H1 (cell line): ENCODE measurements around the gene ADAMTS14. TPM values are rescaled to one million over a fixed set of nuclear protein-coding genes. Genes with fewer than 3 reads are reported as not detected.

Experiments
- CTCF ChIA-PET: fragments of 300-600 bp; sonication (Branson Sonifier 250); formaldehyde crosslinking; loops from one replicate; lab custom pipeline; 2021; ENCODE audit not compliant: partially characterized antibody; lab: Charles Lee
- POLR2A ChIA-PET: fragments of 300-600 bp; sonication (Branson Sonifier 250); formaldehyde crosslinking; loops from one replicate; lab custom pipeline; 2021; ENCODE audit warnings: inconsistent platforms; ENCODE audit not compliant: partially characterized antibody; lab: Charles Lee
- DNase-seq, 2 experiments: peaks; one replicate each; pipeline versions ENCODE4 v3.0.0 to v3.0.0-alpha.2; 2010 to 2022; ENCODE audit warnings: low spot score in 2 of 2, low read depth in 1 of 2, mixed read lengths in 1 of 2
- FAIRE-seq: peaks from 2 replicates; lab custom pipeline; 2011; peaks lifted over from hg19 to GRCh38; lab: Jason Lieb, UNC
- H2AFZ ChIP-seq: 2 replicates; pipeline ENCODE4 v1.8.1; 2012; ENCODE audit warnings: low read length, inconsistent platforms
- H2AK5ac ChIP-seq: 2 replicates; pipeline ENCODE4 v1.6.1; 2013; ENCODE audit warnings: low read depth, low read length
- H2BK120ac ChIP-seq: replicated peaks from 2 replicates; pipeline ENCODE3; 2013; ENCODE audit warnings: low read depth, low read length, inconsistent platforms
- H2BK12ac ChIP-seq: 2 replicates; pipeline ENCODE4 v1.6.1; 2013; ENCODE audit warnings: low read depth, low read length
- H2BK15ac ChIP-seq: 2 replicates; pipeline ENCODE4 v1.6.1; 2013; ENCODE audit warnings: low read length
- H2BK20ac ChIP-seq: 2 replicates; pipeline ENCODE4 v1.6.1; 2013; ENCODE audit warnings: low read length
- H2BK5ac ChIP-seq: 2 replicates; pipeline ENCODE4 v1.6.1; 2013; ENCODE audit warnings: low read depth, low read length
- H3K14ac ChIP-seq: 2 replicates; pipeline ENCODE4 v1.6.1; 2013; ENCODE audit warnings: inconsistent platforms; ENCODE audit not compliant: insufficient read length
- H3K18ac ChIP-seq: 2 replicates; pipeline ENCODE4 v1.6.1; 2013; ENCODE audit warnings: low read length; ENCODE audit errors: extremely low read depth
- H3K23ac ChIP-seq: 2 replicates; pipeline ENCODE4 v1.6.1; 2013; ENCODE audit warnings: inconsistent platforms; ENCODE audit not compliant: insufficient read length
- H3K23me2 ChIP-seq: 2 replicates; pipeline ENCODE4 v1.6.1; 2013; ENCODE audit warnings: low read depth, low read length
- H3K27ac ChIP-seq: 2 replicates; pipeline ENCODE4 v1.6.1; 2011; ENCODE audit warnings: low read depth, low read length, inconsistent platforms
- H3K27me3 ChIP-seq, 4 experiments: replicated peaks in 1 of 4; 1 replicate in 1 of 4; 2 replicates in 3 of 4; pipeline versions ENCODE4 v1.6.1 to v1.8.1; 2011 to 2013; ENCODE audit warnings: low read length in 3 of 4, mild to moderate bottlenecking in 3 of 4, inconsistent platforms in 2 of 4, mixed read lengths in 2 of 4, moderate library complexity in 1 of 4; ENCODE audit not compliant: control insufficient read depth in 3 of 4, insufficient read depth in 3 of 4; ENCODE audit errors: extremely low read depth in 1 of 4
- H3K36me3 ChIP-seq, 4 experiments: 2 replicates each; pipeline versions ENCODE4 v1.6.1 to v1.8.1; 2011 to 2013; ENCODE audit warnings: mild to moderate bottlenecking in 4 of 4, low read length in 3 of 4, moderate library complexity in 2 of 4, control low read depth in 1 of 4, inconsistent platforms in 1 of 4; ENCODE audit not compliant: insufficient read depth in 4 of 4, control insufficient read depth in 2 of 4
- H3K4ac ChIP-seq: replicated peaks from 2 replicates; pipeline ENCODE3; 2013; ENCODE audit warnings: low read length, low read depth, mixed read lengths, inconsistent platforms; ENCODE audit not compliant: insufficient read length
- H3K4me1 ChIP-seq, 4 experiments: replicated peaks in 1 of 4; 1 replicate in 1 of 4; 2 replicates in 3 of 4; pipeline versions ENCODE4 v1.6.1 to v1.8.1; 2011 to 2013; ENCODE audit warnings: low read length in 3 of 4, inconsistent platforms in 2 of 4, mixed read lengths in 1 of 4; ENCODE audit not compliant: insufficient read depth in 4 of 4, control insufficient read depth in 3 of 4
- H3K4me2 ChIP-seq, 2 experiments: 2 replicates each; pipeline versions ENCODE4 v1.6.1 to v1.8.1; 2011 to 2013; ENCODE audit warnings: low read depth in 2 of 2, low read length in 2 of 2, control low read depth in 1 of 2, inconsistent platforms in 1 of 2, mild to moderate bottlenecking in 1 of 2; ENCODE audit not compliant: insufficient read depth in 1 of 2
- H3K4me3 ChIP-seq, 4 experiments: fragments of 200-600, 300-600 bp in 1 of 4; sonication (generic), shearing (Covaris generic), sonication (Bioruptor Twin) in 1 of 4; 2 replicates each; pipeline versions ENCODE4 v1.5.1 to v1.8.1; 2011 to 2016; ENCODE audit warnings: low read length in 4 of 4, low read depth in 3 of 4, control low read depth in 2 of 4, inconsistent platforms in 2 of 4, mild to moderate bottlenecking in 2 of 4, mixed read lengths in 1 of 4, moderate library complexity in 1 of 4; ENCODE audit not compliant: insufficient read depth in 2 of 4; ENCODE audit errors: extremely low read depth in 1 of 4
- H3K56ac ChIP-seq: replicated peaks from 2 replicates; pipeline ENCODE3; 2013; ENCODE audit warnings: low read depth, mild to moderate bottlenecking, mixed read lengths, low read length, inconsistent platforms; ENCODE audit not compliant: insufficient read length
- H3K79me1 ChIP-seq: 2 replicates; pipeline ENCODE4 v1.6.1; 2013; ENCODE audit warnings: low read depth, low read length, control low read depth
- H3K79me2 ChIP-seq, 2 experiments: 2 replicates each; pipeline versions ENCODE4 v1.6.1 to v1.8.1; 2012 to 2013; ENCODE audit warnings: low read length in 2 of 2, mild to moderate bottlenecking in 2 of 2, inconsistent platforms in 1 of 2; ENCODE audit not compliant: insufficient read depth in 2 of 2, control insufficient read depth in 1 of 2
- H3K9ac ChIP-seq, 4 experiments: replicated peaks in 1 of 4; 1 replicate in 1 of 4; 2 replicates in 3 of 4; pipeline versions ENCODE4 v1.6.1 to v1.8.1; 2011 to 2013; ENCODE audit warnings: low read depth in 3 of 4, low read length in 3 of 4, control low read depth in 2 of 4, mild to moderate bottlenecking in 2 of 4, moderate library complexity in 2 of 4, inconsistent platforms in 1 of 4; ENCODE audit errors: extremely low read depth in 1 of 4
- H3K9me3 ChIP-seq, 2 experiments: 2 replicates each; pipeline versions ENCODE4 v1.6.1 to v1.8.1; 2012 to 2013; ENCODE audit warnings: mild to moderate bottlenecking in 2 of 2, moderate library complexity in 2 of 2, control low read depth in 1 of 2, inconsistent platforms in 1 of 2, low read depth in 1 of 2, low read length in 1 of 2, mixed read lengths in 1 of 2; ENCODE audit not compliant: insufficient read depth in 2 of 2
- H4K20me1 ChIP-seq, 2 experiments: replicated peaks in 1 of 2; 2 replicates each; pipeline versions ENCODE3 to v1.8.1; 2011 to 2013; ENCODE audit warnings: inconsistent platforms in 2 of 2, low read length in 2 of 2, mild to moderate bottlenecking in 1 of 2; ENCODE audit not compliant: insufficient read depth in 2 of 2, control insufficient read depth in 1 of 2
- H4K5ac ChIP-seq: 2 replicates; pipeline ENCODE4 v1.6.1; 2013; ENCODE audit warnings: low read length, low read depth, mixed read lengths, inconsistent platforms; ENCODE audit not compliant: insufficient read length
- H4K8ac ChIP-seq: 2 replicates; pipeline ENCODE4 v1.8.0; 2013; ENCODE audit warnings: mild to moderate bottlenecking, moderate library complexity, low read length, inconsistent platforms; ENCODE audit not compliant: insufficient read depth; ENCODE audit errors: extremely low read depth
- H4K91ac ChIP-seq: replicated peaks from 2 replicates; pipeline ENCODE3; 2013; ENCODE audit warnings: low read length, mixed read lengths, inconsistent platforms; ENCODE audit not compliant: insufficient read length
- EP300 ChIP-seq, 2 experiments: IDR thresholded peaks; 1 replicate in 1 of 2; 2 replicates in 1 of 2; pipeline ENCODE4 v1.6.1; 2011 to 2012; ENCODE audit warnings: low read depth in 2 of 2, low read length in 2 of 2, mild to moderate bottlenecking in 2 of 2, borderline replicate concordance in 1 of 2, inconsistent platforms in 1 of 2, moderate library complexity in 1 of 2
- KDM1A ChIP-seq: fragments of 200-600, 300-600 bp; sonication (generic); IDR thresholded peaks from 2 replicates; pipeline ENCODE4 v1.7.1; 2016; ENCODE audit warnings: mild to moderate bottlenecking, low read length, borderline replicate concordance
- WGBS, 2 experiments: shearing (Covaris generic) in 1 of 2; methylation state at CpG; one replicate each; pipeline versions ENCODE4 v1.1.6 to v1.1.7; 2013 to 2015; ENCODE audit warnings: low lambda C conversion rate in 2 of 2, mixed read lengths in 2 of 2, inconsistent platforms in 1 of 2, low coverage in 1 of 2, missing lambda C conversion rate in 1 of 2; ENCODE audit not compliant: insufficient replicate concordance in 2 of 2, insufficient coverage in 1 of 2, insufficient read length in 1 of 2; ENCODE audit errors: extremely low coverage in 1 of 2, missing lambda C conversion rate in 1 of 2; 5-methylcytosine and 5-hydroxymethylcytosine counted together
- polyA plus RNA-seq, 7 experiments: library from polyadenylated mRNA; depleted of rRNA in 3 of 7; stranded (reverse) in 5 of 7; unstranded in 2 of 7; fragments of >200 nt in 5 of 7; fragments of 200-250 nt in 2 of 7; gene quantifications; 1 replicate in 5 of 7; 2 replicates in 1 of 7; 4 replicates in 1 of 7; pipeline versions ENCODE4 v1.2.1 to v1.2.3, GENCODE V29; 2011 to 2013; ENCODE audit warnings: missing spikeins in 2 of 7, mixed read lengths in 2 of 7
- total RNA-seq: library from RNA; stranded (reverse); fragmentation: NEBNext Ultra II Directional; extraction: Animal tissue kit (Norgen Biotek cat#: 25700); gene quantifications from 2 replicates; pipeline ENCODE4 v1.2.1, GENCODE V29; 2021

The ADAMTS14 gene
- total and polyA plus RNA-seq, 2 of the 8 experiments (the other 6 are each of a cell fraction or from before 2014, with no cell fraction given), result 2.0 to 2.3 TPM

- H3K79me2 ChIP-seq, result no peaks in the 10 kb centered on the region
- no peak overlapping the region for H3K4me2 ChIP-seq
- no peak overlapping the region for H3K14ac ChIP-seq
- H3K18ac ChIP-seq, result no peak overlapping the region
- TF ChIP-seq EP300 (IDR thresholded peaks at IDR 0.05; ENCODE audit: borderline replicate concordance in 1 of 2, low read depth in 2 of 2, low read length in 2 of 2) (no peak), KDM1A (peak; percentile 33; the same call in 1 of the 2 replicates)
- no peak overlapping the region for H3K23ac ChIP-seq
- H2AFZ ChIP-seq, result no peak overlapping the region
- H3K56ac ChIP-seq, result no peak overlapping the region
- peaks cover 0 to 1% (median 0%) of the 10 kb centered on the region in 4 experiments; a peak in 2 of 7 replicates for H3K4me1 ChIP-seq
- no peak overlapping the region for H3K27ac ChIP-seq
- no peak overlapping the region for H2AK5ac ChIP-seq
- no peaks in the 10 kb centered on the region for H3K23me2 ChIP-seq
- H3K79me1 ChIP-seq, result no peaks in the 10 kb centered on the region
- no peaks in the 10 kb centered on the region for H4K20me1 ChIP-seq
- no peak overlapping the region for H3K9ac ChIP-seq
- CTCF ChIA-PET, result interaction anchor here (0.7 to 4.4 kb wide), 5 partner anchors 12 to 154 kb away, joined by 3 to 15 read pairs (median 3); no protein-coding TSS in a partner anchor
- no peak overlapping the region for H2BK12ac ChIP-seq
- no peak overlapping the region for H3K4ac ChIP-seq
- POLR2A ChIA-PET, result interaction anchor here (0.5 kb wide), 1 partner anchor 335 kb away, joined by 3 read pairs; no protein-coding TSS in a partner anchor
- 75% methylated on average over 9 of the region's 9 CpGs; no CpG with 5 or more reads in 1 of the 2 experiments for WGBS, 2 experiments
- no peaks in the 10 kb centered on the region for H3K27me3 ChIP-seq
- no peak overlapping the region for H2BK120ac ChIP-seq
- no peak overlapping the region for H2BK20ac ChIP-seq
- H2BK5ac ChIP-seq, result no peak overlapping the region
- H3K9me3 ChIP-seq, result no peaks in the 10 kb centered on the region
- no peak overlapping the region for H2BK15ac ChIP-seq
- H3K36me3 ChIP-seq, result no peaks in the 10 kb centered on the region
- H4K8ac ChIP-seq, result no peak overlapping the region
- no peak for FAIRE-seq
- no peak for DNase-seq
- H4K5ac ChIP-seq, result no peak overlapping the region
- H4K91ac ChIP-seq, result no peak overlapping the region
- H3K4me3 ChIP-seq, result no peak overlapping the region
Observed at GRCh38 chr10:70773461-70773860, 101.2 kb downstream of the ADAMTS14 start.
